ENCODE results near the gene SOWAHA.

The SOWAHA gene

DNA sequence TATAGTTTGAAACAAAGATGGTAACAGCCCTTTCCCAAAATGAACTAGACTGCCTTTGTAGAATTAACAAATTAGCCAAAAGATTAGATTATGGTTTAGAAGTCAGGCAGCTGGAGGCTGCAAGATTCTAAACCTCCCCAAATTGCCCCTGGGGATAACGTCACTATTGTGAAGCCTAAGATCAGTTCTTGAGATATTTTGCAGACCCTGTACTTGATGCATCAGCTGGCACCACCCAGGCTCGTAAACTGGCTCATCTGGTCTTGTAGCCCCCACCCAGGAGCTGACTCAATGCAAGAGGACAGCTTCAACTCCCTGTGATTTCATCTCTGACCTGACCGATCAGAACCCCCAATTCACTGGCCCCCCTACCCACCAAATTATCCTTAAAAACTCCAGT, 4.2 kb upstream of the SOWAHA start:
- no peak for DNase-seq

GRCh38 chr5:132810605-132811004, 2.5 kb upstream of the SOWAHA start:
- DNase-seq: no peak

DNA sequence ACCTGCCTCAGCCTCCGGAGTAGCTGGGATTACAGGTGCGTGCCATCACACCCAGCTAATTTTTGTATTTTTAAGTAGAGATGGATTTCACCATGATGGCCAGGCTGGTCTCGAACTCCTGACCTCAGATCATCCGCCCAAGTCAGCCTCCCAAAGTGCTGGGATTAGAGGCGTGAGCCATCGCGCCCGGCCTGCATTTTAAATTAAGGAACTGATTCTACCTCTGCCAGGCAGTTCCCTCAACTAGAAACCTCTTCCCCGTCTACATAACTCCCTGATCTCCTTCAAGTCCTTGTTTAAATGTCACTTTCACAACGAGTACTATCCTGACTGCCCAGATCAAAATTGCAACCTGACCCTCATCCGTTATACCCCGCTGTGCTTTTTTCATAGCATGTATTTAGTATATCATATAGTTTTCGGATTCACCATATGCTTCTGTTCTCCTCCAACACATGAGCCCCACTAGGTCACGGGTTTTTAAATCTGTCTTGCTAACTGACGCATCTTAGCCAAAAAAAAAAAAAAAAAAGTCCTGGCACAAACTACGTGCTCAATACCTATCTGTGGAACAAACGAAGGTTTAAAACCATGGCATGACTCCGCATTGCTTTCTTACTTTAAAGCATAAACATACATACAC, 858 bp upstream of the SOWAHA start:
- no peak for DNase-seq

- DNase-seq: no peak
Observed at GRCh38 chr5:132813599-132814502, 749 bp downstream of the SOWAHA start.

DNA sequence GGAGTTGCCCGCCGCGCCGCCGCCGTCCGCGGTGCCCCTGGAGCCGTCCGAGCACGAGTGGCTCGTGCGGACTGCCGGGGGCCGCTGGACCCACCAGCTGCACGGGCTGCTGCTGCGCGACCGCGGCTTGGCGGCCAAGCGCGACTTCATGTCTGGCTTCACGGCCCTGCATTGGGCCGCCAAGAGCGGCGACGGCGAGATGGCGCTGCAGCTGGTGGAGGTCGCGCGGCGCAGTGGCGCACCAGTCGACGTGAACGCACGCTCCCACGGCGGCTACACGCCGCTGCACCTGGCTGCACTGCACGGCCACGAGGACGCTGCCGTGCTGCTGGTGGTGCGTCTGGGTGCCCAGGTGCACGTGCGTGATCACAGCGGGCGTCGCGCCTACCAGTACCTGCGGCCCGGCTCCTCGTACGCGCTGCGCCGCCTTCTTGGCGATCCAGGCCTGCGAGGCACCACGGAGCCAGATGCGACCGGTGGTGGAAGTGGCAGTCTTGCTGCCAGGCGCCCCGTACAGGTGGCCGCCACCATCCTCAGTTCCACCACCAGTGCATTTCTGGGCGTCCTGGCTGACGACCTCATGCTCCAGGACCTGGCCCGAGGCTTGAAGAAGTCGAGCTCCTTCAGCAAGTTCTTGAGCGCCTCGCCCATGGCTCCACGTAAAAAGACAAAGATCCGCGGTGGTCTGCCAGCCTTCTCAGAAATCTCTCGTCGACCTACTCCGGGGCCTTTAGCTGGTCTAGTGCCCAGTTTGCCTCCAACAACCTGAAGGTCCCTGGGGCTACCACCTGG, 1.6 kb downstream of the SOWAHA start:
- no peak for DNase-seq

DNA sequence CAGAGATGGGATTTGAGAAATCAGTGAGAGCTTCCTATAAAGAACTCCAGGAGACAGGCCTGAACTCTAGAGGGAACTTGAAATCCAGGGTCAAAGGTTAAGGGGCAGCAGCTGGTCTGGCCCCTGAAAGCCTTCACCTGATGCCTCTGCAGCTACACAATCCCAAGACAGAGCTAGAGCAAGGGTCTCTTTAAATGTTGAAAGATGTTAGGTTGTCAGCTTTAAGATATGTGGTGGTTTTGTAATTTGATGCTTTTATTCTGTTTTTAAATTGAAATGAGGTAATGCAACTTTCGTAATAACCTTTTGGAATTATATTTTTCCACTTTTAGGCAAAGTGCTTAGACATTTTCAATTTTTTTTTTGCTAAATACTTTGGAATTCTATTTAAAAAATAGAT, 2.4 kb downstream of the SOWAHA start:
- no peak for DNase-seq

GRCh38 chr5:132816083-132816482, 3.0 kb downstream of the SOWAHA start:
- no peak for DNase-seq

GRCh38 chr5:132816554-132816953, 3.5 kb downstream of the SOWAHA start:
- no peak for DNase-seq

DNA sequence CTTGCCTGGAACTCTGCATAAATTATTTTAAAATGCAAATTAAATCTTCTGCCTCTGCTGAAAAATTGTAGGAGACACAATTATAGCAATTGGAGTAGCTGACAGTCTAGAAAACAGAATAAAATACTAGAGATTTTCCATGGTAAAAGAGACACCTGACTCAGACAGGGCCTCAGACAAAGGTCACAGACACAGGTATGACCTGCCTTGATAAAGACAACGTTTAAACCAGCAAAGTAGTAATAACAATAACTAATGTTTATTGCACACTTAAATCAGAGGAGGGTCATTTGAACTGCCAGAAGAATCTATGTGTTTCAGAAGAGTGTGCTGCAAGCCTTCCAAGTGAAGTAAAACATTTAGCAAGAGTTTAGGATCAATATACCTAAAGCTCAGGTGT, 3.9 kb downstream of the SOWAHA start:
- no peak for DNase-seq

DNA sequence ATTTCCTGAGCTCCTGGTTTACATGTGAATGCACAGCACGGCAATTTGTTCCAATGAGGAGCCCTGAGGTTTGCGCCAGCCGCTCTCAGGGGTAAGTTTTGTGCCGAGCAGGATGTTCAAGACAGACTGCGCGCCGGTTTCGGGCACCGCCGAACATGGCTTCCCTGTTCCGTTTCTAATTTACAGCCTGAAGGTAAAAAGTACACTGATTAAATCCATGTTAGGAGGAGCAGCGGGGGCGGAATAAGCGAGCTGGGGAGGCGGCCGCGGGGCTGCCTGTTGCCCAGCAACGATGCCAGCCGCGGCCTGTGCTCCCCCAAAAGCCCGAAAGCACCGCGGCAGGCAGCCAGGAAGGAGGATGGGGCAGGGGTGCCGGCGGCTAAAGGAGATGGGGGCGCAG, 6.4 kb downstream of the SOWAHA start:
- DNase-seq: no peak

DNA sequence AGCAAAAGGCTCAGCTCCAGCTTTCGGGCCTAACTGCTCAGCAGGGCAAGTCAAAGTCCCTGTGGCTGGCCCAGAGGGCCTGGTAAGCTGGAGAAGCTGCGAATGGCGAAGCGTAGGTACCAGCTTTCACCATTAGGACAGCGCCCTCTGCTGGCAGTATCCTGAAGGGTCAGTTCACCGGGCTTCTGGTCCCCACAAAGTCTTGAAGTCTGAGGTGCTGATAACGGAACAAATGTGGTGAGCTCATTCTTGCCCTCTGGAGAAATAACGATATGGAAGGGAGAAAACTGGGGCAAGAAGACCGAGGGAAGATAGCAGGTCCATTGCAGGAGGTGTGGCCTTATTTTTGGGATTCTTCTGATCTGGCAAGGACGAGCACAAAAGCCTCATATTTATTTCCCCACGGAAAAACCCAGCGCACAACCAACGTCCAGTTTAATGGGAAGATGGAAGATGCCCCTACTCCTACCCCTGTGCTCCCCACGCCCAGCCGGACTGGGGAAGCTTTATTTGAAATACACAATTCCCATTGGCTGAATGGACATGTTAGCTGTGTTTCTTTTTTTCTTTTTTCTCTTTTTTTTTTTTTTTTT, 7.2 kb downstream of the SOWAHA start:
- DNase-seq: peak; percentile 81

- no peak for DNase-seq
Observed at GRCh38 chr5:132821350-132821749, 8.2 kb downstream of the SOWAHA start.

DNA sequence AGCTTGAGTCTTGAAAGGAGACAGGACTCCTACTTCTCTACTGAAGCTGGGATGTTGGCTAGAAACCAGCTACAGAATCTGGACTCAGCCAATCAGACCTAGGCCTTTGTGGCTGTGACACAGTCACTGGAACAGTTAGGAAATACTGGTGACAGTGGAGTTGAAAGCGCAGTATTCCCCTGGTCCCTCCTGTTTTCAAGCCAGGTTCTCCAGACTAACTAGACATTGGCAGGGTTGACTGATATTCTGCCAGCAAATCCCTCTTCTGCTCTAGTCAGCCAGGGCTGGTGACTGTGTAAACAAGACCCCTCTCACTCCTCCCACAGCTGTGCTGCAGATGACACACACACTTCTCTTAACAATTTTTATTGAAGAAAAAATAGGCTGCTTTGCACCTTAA, 8.7 kb downstream of the SOWAHA start:
- DNase-seq: no peak

DNA sequence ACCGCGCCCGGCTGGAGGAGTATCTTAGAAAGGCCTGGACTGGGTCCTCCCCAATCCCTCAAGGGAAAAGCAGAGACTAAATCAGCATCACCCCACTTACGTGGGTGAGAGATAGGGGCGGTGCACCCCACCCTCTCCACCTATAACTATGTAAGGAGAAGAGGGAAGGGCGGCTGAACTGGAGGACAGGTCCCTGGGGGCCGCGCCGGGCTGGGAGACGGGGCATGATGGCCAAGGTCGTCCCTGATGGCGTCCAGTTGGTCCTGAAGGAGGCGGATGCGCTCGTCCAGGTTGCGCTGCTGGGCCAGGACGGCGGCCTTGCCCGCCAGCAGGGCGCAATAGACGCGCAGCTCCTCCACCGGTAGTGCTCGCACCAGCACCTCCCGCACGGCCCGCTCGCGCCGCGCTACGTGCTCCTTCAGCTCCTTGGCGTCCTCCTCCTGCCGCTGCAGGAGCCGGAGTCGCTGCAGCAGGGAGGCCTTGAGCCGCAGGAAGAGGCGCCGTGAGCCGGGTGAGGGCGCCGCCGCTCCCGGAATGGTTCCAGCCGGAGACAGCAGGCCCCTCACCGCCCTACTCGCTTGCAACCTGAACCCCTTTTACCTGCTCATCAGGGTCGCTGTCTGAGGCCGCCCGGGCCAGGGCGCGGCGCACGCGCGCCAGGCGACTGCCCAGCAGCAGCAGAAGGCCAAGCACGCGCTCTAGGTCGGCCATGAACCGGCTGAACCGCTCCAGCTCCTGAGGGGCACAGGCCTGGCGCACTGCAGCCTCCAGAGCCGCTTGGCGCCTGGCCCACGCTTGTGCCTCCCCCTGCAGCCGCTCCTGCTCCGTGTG, 9.8 kb downstream of the SOWAHA start:
- peak; percentile 62 for DNase-seq

DNA sequence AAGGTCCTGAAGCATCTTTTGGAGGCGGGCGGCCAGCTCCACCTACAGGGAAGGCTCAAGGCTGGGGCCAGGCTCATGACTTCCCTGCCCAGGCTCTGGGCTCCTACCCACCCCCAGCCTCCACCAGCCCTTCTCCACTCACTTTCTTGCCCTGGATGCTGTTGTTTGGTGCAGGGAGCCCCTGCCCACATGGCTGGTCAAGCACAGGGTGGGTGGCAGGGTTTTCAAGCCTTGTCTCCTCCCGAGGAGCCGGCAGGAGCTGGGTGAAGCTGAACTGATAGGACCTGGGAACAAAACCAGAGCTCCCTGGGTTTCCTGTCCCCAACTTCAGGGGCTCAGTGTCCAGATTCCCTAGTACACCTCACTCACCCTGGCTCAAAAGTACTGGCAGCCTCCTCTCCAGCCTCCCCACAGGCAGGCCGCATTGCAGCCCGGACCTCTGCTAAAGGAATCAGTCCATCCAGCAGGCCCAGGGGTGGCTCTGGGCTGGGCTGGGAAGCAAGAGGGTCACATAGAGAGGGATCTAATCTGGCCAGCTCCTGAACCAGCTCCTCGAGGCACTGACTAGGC, 10.5 kb downstream of the SOWAHA start:
- no peak for DNase-seq

GRCh38 chr5:132824426-132824825, 11.3 kb downstream of the SOWAHA start:
- no peak for DNase-seq

DNA sequence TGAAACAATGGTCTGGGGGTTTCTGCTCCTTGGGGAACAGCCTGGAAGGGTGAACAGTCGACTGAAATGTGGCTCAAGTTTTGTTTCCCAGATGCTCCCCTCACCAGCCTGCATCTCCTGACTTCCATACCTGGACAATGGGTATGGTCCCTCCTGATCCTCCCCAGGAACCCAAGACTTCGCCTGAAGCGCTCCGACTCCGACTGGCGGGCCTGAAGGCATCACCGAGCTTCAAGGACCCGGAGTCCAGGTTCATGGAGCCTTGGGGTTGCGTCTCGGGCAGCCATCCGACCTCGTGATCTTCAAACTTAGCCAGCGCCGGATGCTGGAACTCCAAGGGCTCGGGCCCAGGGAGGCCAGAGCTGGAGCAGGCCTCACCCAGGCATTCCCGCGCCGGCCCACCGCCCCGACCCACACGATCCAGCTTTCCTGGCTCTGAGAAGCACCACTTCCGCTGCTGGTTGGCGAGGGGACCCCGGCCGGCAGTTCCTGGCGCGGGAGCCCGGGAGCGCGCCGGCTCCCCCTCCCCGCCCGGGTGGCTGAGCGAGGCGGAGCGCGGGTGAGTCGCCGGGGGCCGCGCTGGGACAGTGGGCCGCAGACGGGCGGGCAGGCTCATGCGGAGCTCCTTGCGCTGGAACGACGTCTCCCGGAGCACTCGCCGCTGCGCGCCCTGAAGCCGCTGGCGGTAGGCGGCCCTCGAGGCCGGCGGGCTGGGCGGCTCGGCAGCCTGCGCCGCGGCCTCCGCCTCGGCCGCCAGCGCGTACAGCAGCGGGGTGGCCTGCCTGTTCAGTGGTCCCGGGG, 12.1 kb downstream of the SOWAHA start:
- no peak for DNase-seq

DNA sequence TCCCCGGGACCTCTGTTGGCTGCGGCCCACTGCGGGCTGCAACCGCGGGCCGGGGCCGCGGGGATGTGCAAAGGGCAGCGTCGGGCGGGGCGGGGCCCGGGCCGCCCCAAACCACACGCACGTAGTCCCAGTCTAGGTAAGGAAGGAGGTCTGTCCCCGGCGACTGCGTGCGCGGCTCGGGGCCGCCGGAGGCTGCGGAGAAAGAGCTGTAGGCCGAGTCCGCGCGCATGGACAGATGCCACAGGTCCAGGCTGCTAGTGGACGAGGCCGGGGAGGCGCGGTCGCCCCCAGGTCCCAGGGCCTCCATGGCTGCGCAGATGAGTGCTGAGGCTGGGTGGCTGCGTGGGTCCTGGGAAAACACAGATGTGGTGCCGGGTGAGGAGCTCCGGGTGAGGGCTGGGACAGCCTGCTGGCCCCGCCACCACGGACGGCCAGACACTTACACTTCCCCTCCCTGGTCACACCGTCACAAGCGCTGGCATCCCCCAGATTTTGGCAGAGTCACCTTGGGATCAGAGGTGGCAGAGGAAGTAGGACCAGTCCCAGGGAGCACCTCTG, 12.8 kb downstream of the SOWAHA start:
- no peak for DNase-seq

DNA sequence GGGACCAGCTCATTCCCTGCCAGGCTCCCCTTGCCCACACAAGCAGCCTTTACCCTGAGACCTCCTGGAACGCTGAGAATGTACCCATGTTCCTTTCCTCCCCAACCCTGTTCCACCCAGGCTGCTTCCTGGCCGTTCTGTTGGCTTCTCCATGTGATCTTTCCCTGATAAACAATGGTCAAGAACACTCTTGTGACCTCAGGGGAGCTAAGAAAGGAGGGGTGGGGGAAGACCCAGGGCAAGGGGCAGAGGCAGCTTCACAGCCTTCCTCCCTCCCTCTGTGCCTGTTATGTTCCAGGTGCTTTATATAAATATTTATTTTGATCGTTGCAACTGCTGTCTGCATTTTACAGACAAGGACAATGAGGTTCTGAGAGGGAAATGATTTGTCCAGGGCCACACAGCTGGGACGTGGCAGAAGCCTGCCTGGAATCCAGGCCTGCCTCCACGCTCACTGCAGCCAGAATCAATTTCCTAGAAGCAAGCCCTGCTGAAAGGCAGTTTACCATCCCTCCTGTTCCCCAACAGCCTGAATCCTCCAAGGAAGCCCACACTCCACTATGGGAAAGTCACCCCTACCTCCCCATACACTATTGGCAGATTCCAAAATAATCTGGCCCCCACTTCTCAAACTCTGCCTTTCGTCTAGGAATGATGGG, 13.5 kb downstream of the SOWAHA start:
- DNase-seq: no peak

Data from left hindlimb (tissue), 1 donor.